Body of pancreas (tissue), 4 donors: ENCODE data around the gene HEXIM2.

Source experiments
- CTCF ChIP-seq, 7 experiments: fragments of 450-650 bp in 4 of 7; fragments of 200-600 bp in 3 of 7; sonication (generic) in 3 of 7; IDR thresholded peaks; one replicate each; pipeline ENCODE4 v1.5.1; 2016 to 2019; ENCODE audit warnings: antibody characterized with exemption in 7 of 7
- POLR2A ChIP-seq, 3 donors: fragments of 450-650 bp; IDR thresholded peaks; one replicate each; pipeline ENCODE4 v1.6.1; 2016; ENCODE audit warnings: antibody characterized with exemption in 3 of 3, mild to moderate bottlenecking in 2 of 3

DNA sequence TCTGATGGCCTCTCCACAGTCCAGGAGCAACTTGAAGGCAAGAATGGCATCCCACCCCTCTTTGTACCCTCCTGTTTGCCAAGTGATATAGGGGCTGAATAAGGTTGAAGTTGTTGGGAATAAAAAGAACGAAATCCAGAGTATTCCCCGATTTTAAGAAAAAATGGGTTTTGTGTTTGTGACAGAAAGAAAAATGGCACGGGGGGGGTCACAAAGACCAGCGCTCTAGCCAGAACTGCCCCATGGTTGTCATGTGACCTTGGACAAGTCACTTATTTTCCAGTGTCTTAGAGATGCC lies 15.1 kb upstream of the HEXIM2 start:
- TF ChIP-seq CTCF (IDR thresholded peaks at IDR 0.05): no peak
- TF ChIP-seq POLR2A (IDR thresholded peaks at IDR 0.05): no peak
